Measurements from ENCODE around the gene HOXC11.

The HOXC11 gene

DNA sequence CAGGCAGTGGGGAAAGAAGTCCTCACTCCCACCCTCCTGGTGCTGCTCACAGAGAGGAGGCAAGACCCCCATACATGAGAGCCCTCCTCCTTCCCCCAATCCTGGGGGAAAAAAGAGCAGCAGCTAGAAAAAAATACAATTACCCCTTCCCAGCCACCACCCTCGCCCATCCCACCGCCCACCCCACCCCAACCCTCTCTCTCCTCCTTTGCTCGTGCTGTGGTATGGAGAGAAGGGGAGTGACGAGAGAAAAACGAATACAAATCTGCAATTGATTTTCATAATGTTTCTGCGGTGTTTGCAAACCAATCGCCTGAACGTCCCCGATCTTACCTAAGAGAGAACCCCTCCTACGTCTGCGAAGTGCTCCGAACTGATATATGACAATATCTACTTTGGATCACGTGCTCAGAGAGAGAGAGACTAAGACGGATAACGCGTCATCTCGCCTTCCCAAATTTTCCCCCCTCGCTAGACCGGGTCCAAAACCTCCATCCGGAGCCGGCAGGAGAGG lies at the start of gene HOXC11:
TSS of gene HOXC11 (plus strand) at position 405 of the 514 bp plus-strand sequence. CDS start 116 bp downstream, outside the sequence.
- TF ChIP-seq, protein P1, sequence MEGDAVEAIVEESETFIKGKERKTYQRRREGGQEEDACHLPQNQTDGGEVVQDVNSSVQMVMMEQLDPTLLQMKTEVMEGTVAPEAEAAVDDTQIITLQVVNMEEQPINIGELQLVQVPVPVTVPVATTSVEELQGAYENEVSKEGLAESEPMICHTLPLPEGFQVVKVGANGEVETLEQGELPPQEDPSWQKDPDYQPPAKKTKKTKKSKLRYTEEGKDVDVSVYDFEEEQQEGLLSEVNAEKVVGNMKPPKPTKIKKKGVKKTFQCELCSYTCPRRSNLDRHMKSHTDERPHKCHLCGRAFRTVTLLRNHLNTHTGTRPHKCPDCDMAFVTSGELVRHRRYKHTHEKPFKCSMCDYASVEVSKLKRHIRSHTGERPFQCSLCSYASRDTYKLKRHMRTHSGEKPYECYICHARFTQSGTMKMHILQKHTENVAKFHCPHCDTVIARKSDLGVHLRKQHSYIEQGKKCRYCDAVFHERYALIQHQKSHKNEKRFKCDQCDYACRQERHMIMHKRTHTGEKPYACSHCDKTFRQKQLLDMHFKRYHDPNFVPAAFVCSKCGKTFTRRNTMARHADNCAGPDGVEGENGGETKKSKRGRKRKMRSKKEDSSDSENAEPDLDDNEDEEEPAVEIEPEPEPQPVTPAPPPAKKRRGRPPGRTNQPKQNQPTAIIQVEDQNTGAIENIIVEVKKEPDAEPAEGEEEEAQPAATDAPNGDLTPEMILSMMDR (IDR thresholded peaks at IDR 0.05; ENCODE audit: extremely low read depth, missing control alignments): no peak
- DNase-seq (ENCODE audit: low spot score): no peak

DNA sequence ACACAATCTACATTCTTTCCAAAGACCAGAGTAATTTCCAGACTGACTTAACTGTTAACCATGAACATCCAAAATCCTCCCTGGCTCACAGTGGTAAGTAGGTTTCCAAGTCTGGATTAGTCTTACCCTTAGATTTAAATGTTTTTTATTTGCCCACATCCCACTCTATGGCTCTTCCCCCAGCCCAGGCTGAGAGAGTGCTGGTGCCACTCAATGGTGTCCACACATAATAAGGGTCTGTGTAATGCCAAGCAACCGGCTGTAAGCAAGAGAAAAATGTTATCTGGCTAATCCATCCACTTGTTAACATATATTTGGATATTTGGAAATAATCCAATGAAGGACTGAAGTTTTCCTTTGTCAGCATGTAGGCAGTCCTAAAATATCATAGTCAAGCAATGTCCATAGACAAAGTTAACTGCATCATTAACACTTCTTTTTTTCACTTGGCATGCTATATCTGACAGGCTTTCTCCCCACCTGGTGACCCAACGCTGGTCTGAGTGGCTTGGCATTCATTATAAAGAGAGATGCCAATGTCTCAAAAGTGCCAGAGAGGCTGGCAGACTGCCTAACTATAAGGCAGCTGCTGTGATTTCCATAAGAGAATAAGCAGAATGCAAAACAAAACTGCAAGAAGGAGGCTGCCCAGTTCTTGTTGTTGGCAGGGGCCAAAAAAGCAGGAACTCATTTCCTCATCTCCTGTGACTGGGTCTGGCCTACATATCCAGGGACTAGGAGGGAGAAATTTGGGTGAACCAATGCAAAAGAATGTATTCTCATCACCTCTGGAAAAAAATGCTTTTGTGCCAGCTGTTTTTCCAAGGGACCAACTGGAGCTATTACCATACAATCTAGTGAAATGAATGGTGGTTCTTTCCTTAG lies 48.2 kb upstream of the HOXC11 start:
- TF ChIP-seq, protein P1 (IDR thresholded peaks at IDR 0.05; ENCODE audit: extremely low read depth, missing control alignments): no peak
- DNase-seq (ENCODE audit: low spot score): no peak

DNA sequence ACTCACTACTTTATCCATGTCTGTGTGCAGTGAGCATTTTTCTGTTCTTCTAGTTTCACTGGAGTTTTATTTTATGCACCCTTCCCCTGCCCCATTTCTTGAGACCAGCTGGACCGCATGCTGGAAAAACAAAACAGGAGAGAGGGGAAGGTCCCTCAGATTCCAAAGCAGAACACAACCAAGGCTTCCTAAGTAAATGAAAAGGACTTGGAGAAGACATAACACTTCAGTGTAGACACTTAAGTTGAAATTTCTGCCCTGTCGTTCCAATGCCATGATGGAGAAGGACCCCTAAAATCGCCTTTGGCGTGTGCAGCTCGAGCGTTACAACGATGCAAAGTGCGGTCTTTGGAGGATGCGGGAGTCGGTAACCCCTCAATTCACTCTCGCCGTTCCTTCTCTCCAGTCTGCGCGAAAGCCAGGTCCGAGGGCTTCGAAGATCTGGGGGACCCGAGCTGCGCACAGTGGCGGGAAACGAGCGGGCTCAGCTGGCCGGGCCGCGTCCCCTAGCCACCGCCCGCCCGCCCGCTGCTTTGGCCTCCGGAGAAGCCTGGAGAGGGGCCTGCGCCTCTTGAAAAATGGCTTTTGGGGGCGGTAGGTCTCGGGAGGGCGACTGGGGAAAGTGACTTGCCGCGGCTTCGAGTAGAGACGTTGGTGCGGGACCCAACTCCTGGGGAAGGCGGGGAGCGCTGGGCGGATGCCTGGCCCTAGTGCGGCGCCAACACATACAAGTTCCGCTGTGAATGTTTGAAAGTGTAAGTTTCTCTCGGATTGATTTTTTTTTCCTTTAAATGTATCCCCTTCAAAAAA lies 45.5 kb upstream of the HOXC11 start:
- TF ChIP-seq, protein P1 (IDR thresholded peaks at IDR 0.05; ENCODE audit: extremely low read depth, missing control alignments): no peak
- DNase-seq (ENCODE audit: low spot score): no peak

DNA sequence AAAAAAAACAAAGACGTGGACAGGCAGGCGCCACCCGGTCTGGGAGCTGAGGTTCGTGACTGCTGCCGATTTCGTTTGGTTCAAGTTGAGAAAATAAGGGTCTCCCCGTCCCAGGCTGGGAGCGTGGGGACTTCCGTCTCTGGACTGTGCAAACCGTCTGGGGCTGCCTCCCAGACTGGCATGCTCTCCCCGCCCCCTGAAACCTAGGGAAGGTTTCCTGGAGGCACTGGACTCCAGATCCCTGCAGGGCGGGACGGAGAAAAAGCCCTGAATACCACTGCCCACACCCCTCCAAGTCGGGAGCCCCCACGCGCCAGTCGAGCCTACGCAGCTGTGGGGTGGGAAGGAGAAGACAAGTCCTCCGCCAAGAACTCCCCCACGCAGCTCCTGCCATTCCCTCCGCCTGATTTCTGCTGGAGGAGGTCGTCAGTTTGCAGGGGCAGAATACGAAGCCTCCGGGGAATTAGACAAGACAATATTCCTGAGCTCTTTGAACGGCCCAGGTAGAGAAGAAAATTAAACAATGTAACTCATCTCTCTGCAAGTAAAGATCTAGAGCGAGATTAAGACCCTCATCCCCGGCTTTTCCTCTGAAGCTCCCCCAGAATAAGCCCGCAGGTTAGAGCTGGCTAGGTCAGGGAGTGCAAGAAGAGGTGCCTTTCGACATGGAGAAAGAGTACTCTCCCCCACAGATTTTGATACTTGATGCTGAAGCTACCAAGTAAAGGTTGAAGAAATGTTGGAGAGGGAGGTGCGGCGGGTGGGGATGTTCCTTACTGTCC lies 44.7 kb upstream of the HOXC11 start:
- TF ChIP-seq, protein P1 (IDR thresholded peaks at IDR 0.05; ENCODE audit: extremely low read depth, missing control alignments): no peak
- DNase-seq (ENCODE audit: low spot score): no peak

DNA sequence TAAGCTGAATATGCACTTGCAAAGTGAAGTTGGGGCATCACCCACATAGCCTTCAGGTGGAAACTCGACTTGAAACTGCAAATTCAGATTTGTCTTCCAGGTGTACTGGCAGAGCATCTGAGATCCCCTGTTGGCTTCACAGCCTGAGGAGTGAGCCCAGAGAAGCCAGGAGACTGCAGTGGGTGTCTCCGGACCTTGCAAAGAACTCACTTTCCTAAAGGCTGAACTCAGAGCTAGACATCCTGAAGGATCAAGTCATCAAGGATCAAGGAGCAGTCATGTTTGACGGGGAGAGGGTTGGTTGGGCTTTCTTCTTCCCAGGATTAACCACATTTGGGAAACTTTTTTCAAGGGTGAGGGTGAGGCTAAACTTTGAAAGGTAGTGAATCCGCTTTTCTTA lies 43.4 kb upstream of the HOXC11 start:
- TF ChIP-seq, protein P1 (IDR thresholded peaks at IDR 0.05; ENCODE audit: extremely low read depth, missing control alignments): no peak

DNA sequence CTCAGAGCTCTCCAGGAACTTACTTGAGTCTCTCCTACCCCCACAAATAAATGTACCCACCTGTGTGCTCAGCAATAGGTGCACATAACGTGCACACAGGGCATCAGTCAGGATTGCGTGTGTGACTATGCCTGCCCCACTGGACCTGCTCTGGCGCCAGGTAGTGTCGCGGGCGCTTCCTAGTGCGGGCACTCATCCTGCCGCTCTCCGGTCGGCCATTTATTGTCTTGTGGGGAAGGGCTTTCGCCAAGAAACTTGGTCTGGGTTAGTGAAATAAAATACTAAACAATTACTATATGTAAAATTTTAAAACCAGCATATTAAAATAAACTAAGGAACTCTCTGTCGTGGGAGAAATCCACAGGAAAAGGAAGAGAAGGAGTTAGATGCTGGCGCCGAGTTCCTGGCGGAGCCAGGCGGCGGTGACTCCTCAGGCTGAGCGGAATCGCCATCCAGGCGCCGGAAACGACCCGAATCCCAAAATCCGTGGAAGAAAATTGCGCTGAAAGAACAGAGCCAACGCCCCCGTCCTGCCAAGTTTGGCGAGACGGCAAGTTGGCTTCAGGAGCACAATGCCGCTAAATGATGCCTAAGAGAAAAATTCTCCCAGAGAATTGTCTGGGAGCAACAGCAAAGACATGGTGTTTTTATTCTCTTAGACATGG lies 42.2 kb upstream of the HOXC11 start:
- TF ChIP-seq, protein P1 (IDR thresholded peaks at IDR 0.05; ENCODE audit: extremely low read depth, missing control alignments): no peak
- DNase-seq (ENCODE audit: low spot score): no peak

More for the DNA sequence above, 43.4 kb upstream of the HOXC11 start:
- DNase-seq (ENCODE audit: low spot score): no peak
